ENCODE data around the gene PDCD1.
"Not testable (repeated sequence)": the region's sequence is repeated elsewhere in the genome, so short reads cannot be mapped to it uniquely, and the experiment has no call there.

The PDCD1 gene

GRCh38 chr2:241810307-241811200 is 48.1 kb downstream of the PDCD1 start:
- TF ChIP-seq CTCF (IDR thresholded peaks at IDR 0.05; ENCODE audit: insufficient read depth, low read depth, low read length, missing control alignments) = no peak
- DNase-seq (ENCODE audit: low read depth) = no peak
- H3K4me3 ChIP-seq (ENCODE audit: low read length) = no peak overlapping the region

- no peak for TF ChIP-seq CTCF (IDR thresholded peaks at IDR 0.05; ENCODE audit: insufficient read depth, low read depth, low read length, missing control alignments)
- DNase-seq (ENCODE audit: low read depth) = no peak
- no peak overlapping the region for H3K4me3 ChIP-seq (ENCODE audit: low read length)
These were observed 49.0 kb downstream of the PDCD1 start for GRCh38 chr2:241809383-241810306.

GRCh38 chr2:241808721-241809382 is 49.8 kb downstream of the PDCD1 start, which contains the start of gene NEU4:
Gene NEU4 (plus strand): TSS chr2:241809193. CDS start chr2:241814485, 5,292 bp downstream.
- no peak within 1 kb of the TSS for H3K4me3 ChIP-seq (ENCODE audit: low read length)
- no peak for DNase-seq (ENCODE audit: low read depth)
- no peak for TF ChIP-seq CTCF (IDR thresholded peaks at IDR 0.05; ENCODE audit: insufficient read depth, low read depth, low read length, missing control alignments)

GRCh38 chr2:241808051-241808720 is 50.5 kb downstream of the PDCD1 start:
- no peak overlapping the region for H3K4me3 ChIP-seq (ENCODE audit: low read length)
- no peak for TF ChIP-seq CTCF (IDR thresholded peaks at IDR 0.05; ENCODE audit: insufficient read depth, low read depth, low read length, missing control alignments)
- DNase-seq (ENCODE audit: low read depth) = no peak

GRCh38 chr2:241806217-241806616 is 52.5 kb downstream of the PDCD1 start:
- H3K4me3 ChIP-seq (ENCODE audit: low read length); DNase-seq (ENCODE audit: low read depth): not testable (repeated sequence)

GRCh38 chr2:241804326-241805229 is 54.1 kb downstream of the PDCD1 start:
- no peak overlapping the region for H3K4me3 ChIP-seq (ENCODE audit: low read length)
- DNase-seq (ENCODE audit: low read depth) = no peak
- TF ChIP-seq CTCF (IDR thresholded peaks at IDR 0.05; ENCODE audit: insufficient read depth, low read depth, low read length, missing control alignments) = no peak

Measured in epithelial cell of esophagus (primary cell).